Ascending aorta (tissue), 2 donors: ENCODE results near the gene STOX1. TPM values are rescaled to one million over a fixed set of nuclear protein-coding genes. Genes with fewer than 3 reads are reported as not detected.

Experiments used
- DNase-seq, 2 donors: peaks; one replicate each; pipeline ENCODE4 v3.0.0-alpha.2; 2019; ENCODE audit warnings: low spot score in 2 of 2
- H3K27ac ChIP-seq, 2 donors: fragments of 200-600 bp; sonication (generic); one replicate each; pipeline ENCODE4 v1.5.1; 2016 to 2017; ENCODE audit warnings: mild to moderate bottlenecking in 1 of 2
- H3K27me3 ChIP-seq: fragments of 200-600 bp; sonication (generic); one replicate; pipeline ENCODE4 v1.5.1; 2017
- H3K36me3 ChIP-seq, 2 donors: fragments of 200-600 bp; sonication (generic); one replicate each; pipeline ENCODE4 v1.5.1; 2016
- H3K4me1 ChIP-seq, 2 donors: fragments of 200-600 bp; sonication (generic); one replicate each; pipeline ENCODE4 v1.5.1; 2016 to 2017; ENCODE audit warnings: mild to moderate bottlenecking in 1 of 2
- H3K4me3 ChIP-seq, 2 donors: fragments of 200-600 bp; sonication (generic); one replicate each; pipeline ENCODE4 v1.5.1; 2016 to 2017; ENCODE audit warnings: mild to moderate bottlenecking in 1 of 2
- H3K9me3 ChIP-seq, 2 donors: fragments of 200-600 bp; sonication (generic); one replicate each; pipeline ENCODE4 v1.5.1; 2016
- intact Hi-C: fragments of 100-400 bp; cut with DNase I; formaldehyde crosslinking; loops from one replicate; pipeline ENCODE4 v1.15.1; 2023
- total RNA-seq: library from RNA; depleted of rRNA; stranded (reverse); fragments of >200 nt; gene quantifications from one replicate; pipeline ENCODE4 v1.1.0, GENCODE V29; 2016
- TF ChIP-seq, protein P1 (sequence below), 3 experiments: fragments of 200-600 bp in 2 of 3; fragments of 450-650 bp in 1 of 3; sonication (generic) in 2 of 3; IDR thresholded peaks; one replicate each; pipeline ENCODE4 v1.5.1; 2016 to 2019; ENCODE audit warnings: antibody characterized with exemption in 3 of 3, mild to moderate bottlenecking in 1 of 3, moderate library complexity in 1 of 3

STOX1 gene
- total RNA-seq, 1 donor from 2014 or later, result 0.11 TPM

- H3K4me1 ChIP-seq, result no peaks in the 10 kb centered on the region
- H3K9me3 ChIP-seq, result no peaks in the 10 kb centered on the region
- no peak for DNase-seq
- no peak overlapping the region for H3K4me3 ChIP-seq
- intact Hi-C loops, result no loop called here
- H3K27me3 ChIP-seq, result no peaks in the 10 kb centered on the region
- TF ChIP-seq, protein P1, sequence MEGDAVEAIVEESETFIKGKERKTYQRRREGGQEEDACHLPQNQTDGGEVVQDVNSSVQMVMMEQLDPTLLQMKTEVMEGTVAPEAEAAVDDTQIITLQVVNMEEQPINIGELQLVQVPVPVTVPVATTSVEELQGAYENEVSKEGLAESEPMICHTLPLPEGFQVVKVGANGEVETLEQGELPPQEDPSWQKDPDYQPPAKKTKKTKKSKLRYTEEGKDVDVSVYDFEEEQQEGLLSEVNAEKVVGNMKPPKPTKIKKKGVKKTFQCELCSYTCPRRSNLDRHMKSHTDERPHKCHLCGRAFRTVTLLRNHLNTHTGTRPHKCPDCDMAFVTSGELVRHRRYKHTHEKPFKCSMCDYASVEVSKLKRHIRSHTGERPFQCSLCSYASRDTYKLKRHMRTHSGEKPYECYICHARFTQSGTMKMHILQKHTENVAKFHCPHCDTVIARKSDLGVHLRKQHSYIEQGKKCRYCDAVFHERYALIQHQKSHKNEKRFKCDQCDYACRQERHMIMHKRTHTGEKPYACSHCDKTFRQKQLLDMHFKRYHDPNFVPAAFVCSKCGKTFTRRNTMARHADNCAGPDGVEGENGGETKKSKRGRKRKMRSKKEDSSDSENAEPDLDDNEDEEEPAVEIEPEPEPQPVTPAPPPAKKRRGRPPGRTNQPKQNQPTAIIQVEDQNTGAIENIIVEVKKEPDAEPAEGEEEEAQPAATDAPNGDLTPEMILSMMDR (IDR thresholded peaks at IDR 0.05), result no peak
- no peak overlapping the region for H3K27ac ChIP-seq
- no peaks in the 10 kb centered on the region for H3K36me3 ChIP-seq
Observed at GRCh38 chr10:68828833-68829232, 1.5 kb downstream of the STOX1 start.

DNA sequence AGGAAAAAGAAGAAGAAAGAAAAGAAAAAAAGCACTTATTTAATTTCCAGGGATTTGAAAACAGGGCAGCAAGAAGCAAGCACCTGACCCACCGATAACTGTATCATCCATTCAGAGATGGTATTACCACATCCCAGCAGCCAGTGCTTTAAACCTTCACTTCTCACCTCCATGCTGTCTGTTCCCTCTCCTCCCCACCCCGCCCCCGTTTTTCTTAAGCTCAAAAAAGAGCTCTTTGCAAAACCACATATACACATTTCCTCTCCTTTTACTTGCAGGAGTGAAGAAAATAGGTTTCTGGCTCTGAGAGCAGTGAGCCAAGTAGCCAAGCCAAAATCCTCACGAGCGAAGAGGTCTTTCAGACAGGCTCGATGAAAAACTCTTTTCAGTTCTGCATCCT lies 2.2 kb downstream of the STOX1 start:
- Histone ChIP-seq H3K36me3 (no peaks in the 10 kb centered on the region), H3K4me3 (no peak overlapping the region), H3K4me1 (no peaks in the 10 kb centered on the region), H3K9me3 (no peaks in the 10 kb centered on the region), H3K27me3 (no peaks in the 10 kb centered on the region), H3K27ac (no peak overlapping the region)
- no peak for DNase-seq
- intact Hi-C loops, result no loop called here
- TF ChIP-seq, protein P1 (IDR thresholded peaks at IDR 0.05), result no peak

DNA sequence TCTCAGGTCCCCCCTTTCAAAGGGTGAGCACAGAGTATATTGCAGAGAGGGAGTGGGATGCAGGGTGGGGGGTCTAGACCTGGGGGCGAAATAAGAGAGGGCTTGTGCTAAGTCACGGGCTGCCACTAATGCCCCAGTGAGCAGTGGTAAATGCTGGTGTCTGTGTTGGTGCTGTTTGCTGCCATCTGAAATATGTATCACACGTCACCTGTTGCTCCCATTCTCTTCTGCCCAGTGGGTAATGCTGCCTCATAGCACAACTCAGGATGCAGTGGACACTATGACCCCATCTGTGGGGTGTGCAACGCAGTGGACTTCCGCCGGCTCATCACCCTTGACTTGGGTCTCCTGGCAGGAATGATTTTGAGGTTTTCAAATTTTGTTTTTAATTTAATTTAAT lies 2.6 kb downstream of the STOX1 start:
- Histone ChIP-seq H3K27ac (no peak overlapping the region), H3K36me3 (no peaks in the 10 kb centered on the region), H3K4me1 (no peaks in the 10 kb centered on the region), H3K27me3 (no peaks in the 10 kb centered on the region), H3K9me3 (no peaks in the 10 kb centered on the region), H3K4me3 (no peak overlapping the region)
- no peak for DNase-seq
- TF ChIP-seq, protein P1 (IDR thresholded peaks at IDR 0.05), result no peak
- intact Hi-C loops, result no loop called here

GRCh38 chr10:68831961-68832455 lies 4.7 kb downstream of the STOX1 start:
- H3K4me1 ChIP-seq, result no peaks in the 10 kb centered on the region
- intact Hi-C loops, result no loop called here
- no peaks in the 10 kb centered on the region for H3K27me3 ChIP-seq
- H3K36me3 ChIP-seq, result no peaks in the 10 kb centered on the region
- no peak overlapping the region for H3K27ac ChIP-seq
- H3K4me3 ChIP-seq, result no peak overlapping the region
- DNase-seq, result no peak
- no peaks in the 10 kb centered on the region for H3K9me3 ChIP-seq
- TF ChIP-seq, protein P1 (IDR thresholded peaks at IDR 0.05), result no peak

GRCh38 chr10:68832601-68833000 lies 5.3 kb downstream of the STOX1 start:
- intact Hi-C loops, result no loop called here
- H3K27ac ChIP-seq, result no peak overlapping the region
- no peaks in the 10 kb centered on the region for H3K27me3 ChIP-seq
- H3K4me1 ChIP-seq, result no peaks in the 10 kb centered on the region
- H3K4me3 ChIP-seq, result no peak overlapping the region
- TF ChIP-seq, protein P1 (IDR thresholded peaks at IDR 0.05), result no peak
- H3K36me3 ChIP-seq, result no peaks in the 10 kb centered on the region
- no peak for DNase-seq
- H3K9me3 ChIP-seq, result no peaks in the 10 kb centered on the region
